IMR-90 (cell line): ENCODE measurements around the gene SUN1. TPM values are rescaled to one million over a fixed set of nuclear protein-coding genes. Genes with fewer than 3 reads are reported as not detected.

Experiments
- ATAC-seq: fragments of 200-7000 bp; cut with Tn5 transposase; 2 replicates; pipeline ENCODE4 v1.9.1; 2020; ENCODE audit warnings: low read depth, mild to moderate bottlenecking, moderate library complexity
- BruUV-seq: library from RNA; stranded (reverse); fragments of 400-500 nt; replicated peaks from 2 replicates; lab custom pipeline; 2021; lab: Mats Ljungman, UMichigan
- CTCF ChIA-PET: fragments of 300-600 bp; formaldehyde crosslinking; extraction: SDS; loops from one replicate; lab custom pipeline; 2021; ENCODE audit warnings: antibody characterized with exemption; lab: Yijun Ruan, JAX
- POLR2A ChIA-PET: fragments of 300-600 bp; sonication (Branson Sonifier 250); formaldehyde crosslinking; loops from one replicate; lab custom pipeline; 2022; ENCODE audit warnings: antibody characterized with exemption; ENCODE audit not compliant: unreplicated experiment; lab: Charles Lee
- DNase-seq: peaks from one replicate; pipeline ENCODE4 v3.0.0; 2013
- H2AFZ ChIP-seq: replicated peaks from 2 replicates; pipeline ENCODE3; 2013; ENCODE audit warnings: low read length, mild to moderate bottlenecking; ENCODE audit not compliant: poor library complexity
- H2AK5ac ChIP-seq: 2 replicates; pipeline ENCODE4 v1.6.1; 2013; ENCODE audit warnings: low read depth, low read length, inconsistent platforms
- H2AK9ac ChIP-seq: replicated peaks from 2 replicates; pipeline ENCODE3; 2013; ENCODE audit warnings: mild to moderate bottlenecking, low read depth, low read length, moderate library complexity; ENCODE audit not compliant: poor library complexity
- H2BK120ac ChIP-seq: 2 replicates; pipeline ENCODE4 v1.6.1; 2013; ENCODE audit warnings: low read depth, low read length, inconsistent platforms
- H2BK15ac ChIP-seq: 3 replicates; pipeline ENCODE4 v1.6.1; 2013; ENCODE audit warnings: low read depth, low read length, inconsistent platforms
- H2BK20ac ChIP-seq: 2 replicates; pipeline ENCODE4 v1.6.1; 2013; ENCODE audit warnings: low read depth, mild to moderate bottlenecking, inconsistent platforms, low read length, moderate library complexity
- H2BK5ac ChIP-seq: 2 replicates; pipeline ENCODE4 v1.6.1; 2013; ENCODE audit warnings: mild to moderate bottlenecking, low read depth, low read length, inconsistent platforms; ENCODE audit not compliant: poor library complexity, severe bottlenecking
- H3K14ac ChIP-seq: replicated peaks from 2 replicates; pipeline ENCODE4 v1.6.1; 2013; ENCODE audit warnings: low read depth, low read length, inconsistent platforms
- H3K18ac ChIP-seq: 2 replicates; pipeline ENCODE4 v1.6.1; 2013; ENCODE audit warnings: low read depth, low read length, control low read depth
- H3K23ac ChIP-seq: 2 replicates; pipeline ENCODE4 v1.6.1; 2013; ENCODE audit warnings: low read depth, low read length, inconsistent platforms
- H3K27ac ChIP-seq: 2 replicates; pipeline ENCODE4 v1.5.1; 2013; ENCODE audit warnings: mild to moderate bottlenecking, control low read depth, low read length; ENCODE audit not compliant: insufficient read depth
- H3K27me3 ChIP-seq: 2 replicates; pipeline ENCODE4 v1.6.1; 2013; ENCODE audit warnings: low read length; ENCODE audit not compliant: control insufficient read depth, insufficient read depth
- H3K36me3 ChIP-seq: 2 replicates; pipeline ENCODE4 v1.6.1; 2013; ENCODE audit warnings: low read length, mixed read lengths; ENCODE audit not compliant: control insufficient read depth, insufficient read depth
- H3K4ac ChIP-seq: 2 replicates; pipeline ENCODE4 v1.6.1; 2013; ENCODE audit warnings: low read depth, low read length, inconsistent platforms
- H3K4me1 ChIP-seq: 2 replicates; pipeline ENCODE4 v1.6.1; 2013; ENCODE audit warnings: low read length, mixed read lengths; ENCODE audit not compliant: control insufficient read depth, insufficient read depth
- H3K4me2 ChIP-seq: 2 replicates; pipeline ENCODE4 v1.6.1; 2013; ENCODE audit warnings: low read depth, mild to moderate bottlenecking, control low read depth, low read length, moderate library complexity
- H3K4me3 ChIP-seq: 2 replicates; pipeline ENCODE4 v1.5.1; 2013; ENCODE audit warnings: low read depth, mild to moderate bottlenecking, control low read depth, low read length, moderate library complexity; ENCODE audit not compliant: insufficient read depth
- H3K56ac ChIP-seq: 2 replicates; pipeline ENCODE4 v1.6.1; 2013; ENCODE audit warnings: low read length, inconsistent platforms; ENCODE audit not compliant: insufficient read depth; ENCODE audit errors: extremely low read depth
- H3K79me1 ChIP-seq, 2 experiments: 2 replicates each; pipeline ENCODE4 v1.6.1; 2013; ENCODE audit warnings: low read length in 2 of 2, inconsistent platforms in 1 of 2, low read depth in 1 of 2
- H3K9ac ChIP-seq: 2 replicates; pipeline ENCODE4 v1.6.1; 2013; ENCODE audit warnings: low read depth, low read length, control low read depth
- H3K9me1 ChIP-seq: 2 replicates; pipeline ENCODE4 v1.6.1; 2013; ENCODE audit warnings: low read length, inconsistent platforms; ENCODE audit not compliant: insufficient read depth
- H3K9me3 ChIP-seq: 2 replicates; pipeline ENCODE4 v1.6.1; 2013; ENCODE audit warnings: low read length; ENCODE audit not compliant: control insufficient read depth, insufficient read depth
- H4K20me1 ChIP-seq: 2 replicates; pipeline ENCODE4 v1.6.1; 2013; ENCODE audit warnings: low read length, inconsistent platforms; ENCODE audit not compliant: insufficient read depth
- H4K5ac ChIP-seq: 2 replicates; pipeline ENCODE4 v1.6.1; 2013; ENCODE audit warnings: mild to moderate bottlenecking, low read depth, low read length, control low read depth
- H4K8ac ChIP-seq, 2 experiments: 2 replicates each; pipeline ENCODE4 v1.6.1; 2013; ENCODE audit warnings: low read depth in 2 of 2, low read length in 2 of 2, control low read depth in 1 of 2, inconsistent platforms in 1 of 2
- H4K91ac ChIP-seq: 2 replicates; pipeline ENCODE4 v1.6.1; 2013; ENCODE audit warnings: low read depth, low read length, inconsistent platforms; ENCODE audit not compliant: insufficient read depth
- BHLHE40 ChIP-seq: fragments of 150-350 bp; IDR thresholded peaks from 2 replicates; pipeline ENCODE4 v1.6.1; 2016; ENCODE audit warnings: mild to moderate bottlenecking, low read depth, low read length
- CHD1 ChIP-seq: IDR thresholded peaks from 2 replicates; pipeline ENCODE4 v1.6.1; 2012; ENCODE audit warnings: low read depth, low read length, improper control_type of control experiment
- NFE2L2 ChIP-seq: fragments of 150-350 bp; IDR thresholded peaks from 2 replicates; pipeline ENCODE4 v1.6.1; 2016; ENCODE audit warnings: low read depth, mild to moderate bottlenecking, low read length
- POLR2A ChIP-seq: IDR thresholded peaks from 2 replicates; pipeline ENCODE4 v1.6.1; 2012; ENCODE audit warnings: mild to moderate bottlenecking, low read depth, low read length
- RFX5 ChIP-seq: IDR thresholded peaks from 2 replicates; pipeline ENCODE4 v1.8.0; 2012; ENCODE audit warnings: low read depth, mild to moderate bottlenecking, low read length, moderate library complexity
- SMC3 ChIP-seq: fragments of 150-350 bp; IDR thresholded peaks from 2 replicates; pipeline ENCODE4 v1.6.1; 2016; ENCODE audit warnings: low read depth, mild to moderate bottlenecking, antibody characterized with exemption, low read length, moderate library complexity
- WGBS, 2 experiments: methylation state at CpG; one replicate each; pipeline versions ENCODE4 v1.1.5 to v1.1.7; 2013; ENCODE audit warnings: missing lambda C conversion rate in 2 of 2; ENCODE audit not compliant: insufficient read length in 1 of 2; ENCODE audit errors: extremely low coverage in 2 of 2; 5-methylcytosine and 5-hydroxymethylcytosine counted together
- dilution Hi-C: fragments of 300-500 bp; cut with HindIII; formaldehyde crosslinking; loops from one replicate; pipeline ENCODE4 v1.14.3; 2018; ENCODE audit warnings: low sequenced_read_pairs; ENCODE audit not compliant: unreplicated experiment
- in situ Hi-C: fragments of 300-500 bp; cut with MboI; formaldehyde crosslinking; loops from 3 replicates; pipeline ENCODE4 v1.14.3; 2019; ENCODE audit warnings: low sequenced_read_pairs, inconsistent platforms, mixed read lengths
- intact Hi-C: fragments of 100-400 bp; cut with micrococcal nuclease; formaldehyde crosslinking; loops from 2 replicates; pipeline ENCODE4 v1.10.0; 2022
- polyA plus RNA-seq, 3 experiments: library from polyadenylated mRNA; depleted of rRNA; stranded (reverse); fragments of >200 nt; gene quantifications; 2 replicates each; pipeline ENCODE4 v1.2.3, GENCODE V29; 2012; ENCODE audit warnings: low replicate concordance in 1 of 3
- total RNA-seq: library from RNA; depleted of rRNA; stranded (reverse); fragments of >200 nt; gene quantifications from 2 replicates; pipeline ENCODE4 v1.2.3, GENCODE V29; 2012

The SUN1 gene
- total and polyA plus RNA-seq, 2 of the 4 experiments (the other 2 are of a cell fraction) = 113 to 239 TPM

GRCh38 chr7:902996-903395 lies 70.7 kb downstream of the SUN1 start:
- H3K4me1 ChIP-seq = peaks cover 9% of the 10 kb centered on the region
- H2AFZ ChIP-seq = no peak overlapping the region
- no peak overlapping the region for H4K91ac ChIP-seq
- POLR2A ChIA-PET = no interaction called here
- no peaks in the 10 kb centered on the region for H4K20me1 ChIP-seq
- no peaks in the 10 kb centered on the region for H3K9me1 ChIP-seq
- H2AK5ac ChIP-seq = no peak overlapping the region; the same call in 1 of the 2 replicates
- TF ChIP-seq CHD1 (no peak), BHLHE40 (no peak), NFE2L2 (no peak), POLR2A (no peak), SMC3 (no peak), RFX5 (no peak)
- H4K5ac ChIP-seq = no peak overlapping the region
- in situ Hi-C loops (no loop called here), intact Hi-C loops (loop anchor here (10.0 kb wide), 1 partner anchor 142 kb away; the partner anchor contains the start of gene GPR146), dilution Hi-C loops (no loop called here)
- H2BK20ac ChIP-seq = no peak overlapping the region
- no peak overlapping the region for H3K4me2 ChIP-seq
- no peaks in the 10 kb centered on the region; the same call in 1 of the 2 replicates for H3K27me3 ChIP-seq
- no peak overlapping the region for H3K27ac ChIP-seq
- no peak overlapping the region for H4K8ac ChIP-seq
- H3K56ac ChIP-seq = no peak overlapping the region
- no peaks in the 10 kb centered on the region for H3K79me1 ChIP-seq
- H2BK120ac ChIP-seq = no peak overlapping the region
- DNase-seq = no peak
- H3K18ac ChIP-seq = no peak overlapping the region
- no peak overlapping the region for H3K23ac ChIP-seq
- no TSS peak for BruUV-seq
- CTCF ChIA-PET = interaction anchor here (0.8 kb wide), 1 partner anchor 292 kb away, joined by 3 read pairs; no protein-coding TSS in a partner anchor
- no peaks in the 10 kb centered on the region for H3K9me3 ChIP-seq
- ATAC-seq = no peak
- no peak overlapping the region for H2BK15ac ChIP-seq
- H3K14ac ChIP-seq = no peak overlapping the region
- H2BK5ac ChIP-seq = no peak overlapping the region
- H3K4ac ChIP-seq = no peak overlapping the region
- no peak overlapping the region for H3K4me3 ChIP-seq
- no peaks in the 10 kb centered on the region; the same call in 1 of the 2 replicates for H3K36me3 ChIP-seq
- no peak overlapping the region for H3K9ac ChIP-seq
- WGBS, 2 experiments = 89% methylated on average over 22 of the region's 22 CpGs; no CpG with 5 or more reads in 1 of the 2 experiments
- H2AK9ac ChIP-seq = no peak overlapping the region
